Fibroblast of the aortic adventitia (primary cell): ENCODE results near the gene ODF4. TPM values are rescaled to one million over a fixed set of nuclear protein-coding genes. Genes with fewer than 3 reads are reported as not detected.
A peak's percentile ranks its signal among the peaks of the same experiment; 100 is the strongest.

ENCODE experiments used
- DNase-seq: peaks from one replicate; pipeline ENCODE4 v3.0.0-alpha.2; 2010; ENCODE audit warnings: low read depth
- H3K4me3 ChIP-seq: 2 replicates; pipeline ENCODE4 v1.5.1; 2011; ENCODE audit warnings: low read depth, mild to moderate bottlenecking, control low read depth, low read length, moderate library complexity
- CTCF ChIP-seq: IDR thresholded peaks from 2 replicates; pipeline ENCODE4 v1.5.1; 2011; ENCODE audit warnings: mild to moderate bottlenecking, low read length, control low read depth, inconsistent platforms; ENCODE audit not compliant: insufficient read depth
- total RNA-seq: library from RNA; depleted of rRNA; stranded (reverse); fragments of >200 nt; gene quantifications from 2 replicates; pipeline ENCODE4 v1.2.3, GENCODE V29; 2012; ENCODE audit warnings: low replicate concordance

Gene ODF4
- total RNA-seq, 1 donor, result not detected

- TF ChIP-seq CTCF, result no peak
- DNase-seq, result peak; percentile 12
- H3K4me3 ChIP-seq, result peak overlapping the region; percentile 37
These were observed 12.9 kb upstream of the ODF4 start for GRCh38 chr17:8326511-8327302.

- H3K4me3 ChIP-seq, result no peak overlapping the region
- DNase-seq, result no peak
- TF ChIP-seq CTCF, result no peak
These were observed 12.4 kb upstream of the ODF4 start for GRCh38 chr17:8327303-8327649.

- DNase-seq, result no peak
- TF ChIP-seq CTCF, result no peak
- no peak overlapping the region for H3K4me3 ChIP-seq
These were observed 7.5 kb upstream of the ODF4 start for GRCh38 chr17:8332128-8332527.

GRCh38 chr17:8332688-8333087 is 7.0 kb upstream of the ODF4 start:
- no peak for TF ChIP-seq CTCF
- no peak for DNase-seq
- H3K4me3 ChIP-seq, result no peak overlapping the region

- DNase-seq, result no peak
- H3K4me3 ChIP-seq, result no peak overlapping the region
- TF ChIP-seq CTCF, result no peak
These were observed 6.4 kb upstream of the ODF4 start for GRCh38 chr17:8333281-8333680.

- peak; percentile 9 for DNase-seq
- no peak overlapping the region for H3K4me3 ChIP-seq
- no peak for TF ChIP-seq CTCF
These were observed 1.6 kb upstream of the ODF4 start for GRCh38 chr17:8337802-8338752.
